Measurements from ENCODE around the gene UBAC2. TPM values are rescaled to one million over a fixed set of nuclear protein-coding genes. Genes with fewer than 3 reads are reported as not detected.
"Not testable (repeated sequence)": the region's sequence is repeated elsewhere in the genome, so short reads cannot be mapped to it uniquely, and the experiment has no call there.

UBAC2 gene
- total and polyA plus RNA-seq, 2 of the 4 experiments (the other 2 are of a cell fraction), result 20.8 to 36.3 TPM

DNA sequence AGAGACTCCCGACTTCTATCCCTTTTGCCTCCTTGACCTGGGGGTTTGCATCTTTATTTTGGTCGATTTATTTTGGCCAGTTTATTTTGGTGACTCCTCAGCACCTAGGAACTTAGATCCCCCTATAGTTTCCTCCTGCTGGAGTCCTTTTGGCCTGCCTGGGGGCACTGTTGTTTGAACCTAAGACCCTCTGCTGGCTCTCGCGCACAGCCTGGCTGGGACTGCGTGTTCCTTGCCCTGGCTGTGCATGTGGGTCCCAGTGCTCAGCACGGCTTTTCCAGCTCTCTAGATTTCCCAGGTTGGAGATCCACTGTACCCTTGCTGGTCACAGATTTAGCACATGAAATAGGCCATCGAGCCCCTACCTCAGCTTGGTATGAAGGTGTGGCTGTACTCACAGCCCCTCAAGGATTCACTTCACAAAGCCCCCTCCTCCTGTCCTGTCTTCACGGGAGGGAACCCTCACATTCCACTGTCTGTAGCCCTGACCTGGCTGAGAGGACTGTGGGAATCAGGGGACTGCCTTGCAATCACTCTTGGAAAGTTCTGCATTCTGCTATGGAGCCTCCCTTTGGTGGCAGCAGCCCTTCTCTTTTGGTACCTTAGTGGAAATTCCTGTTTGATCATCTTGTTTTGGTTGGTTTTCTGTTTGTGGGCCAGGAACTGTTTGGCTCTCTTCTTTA, 8.3 kb downstream of the UBAC2 start (continued):
- TF ChIP-seq RFX5 (IDR thresholded peaks at IDR 0.05; ENCODE audit: low read depth, low read length), result no peak

DNA sequence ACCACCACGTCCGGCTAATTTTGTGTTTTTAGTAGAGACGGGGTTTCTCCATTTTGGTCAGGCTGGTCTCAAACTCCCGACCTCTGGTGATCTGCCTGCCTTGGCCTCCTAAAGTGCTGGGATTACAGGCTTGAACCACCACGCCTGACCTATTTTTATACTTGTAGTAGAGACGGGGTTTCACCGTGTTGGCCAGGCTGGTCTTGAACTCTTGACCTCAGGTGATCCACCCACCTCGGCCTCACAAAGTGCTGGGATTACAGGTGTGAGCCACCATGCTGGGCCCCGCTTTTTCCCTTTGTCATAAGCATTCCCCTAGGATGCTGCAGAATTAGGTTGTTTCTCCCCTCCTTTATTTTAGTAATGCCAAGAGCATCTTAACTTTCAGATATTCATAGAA, 10.0 kb downstream of the UBAC2 start:
- H3K9ac ChIP-seq (ENCODE audit: low read depth, low read length); H2AK9ac ChIP-seq (replicated peaks; ENCODE audit: low read depth, low read length, poor library complexity); H2AK5ac ChIP-seq (ENCODE audit: low read depth, low read length); H2AFZ ChIP-seq (replicated peaks; ENCODE audit: low read length, poor library complexity); H2BK5ac ChIP-seq (ENCODE audit: low read depth, low read length, poor library complexity, severe bottlenecking); H4K8ac ChIP-seq (ENCODE audit: low read depth in 2 of 2, low read length in 2 of 2); H3K56ac ChIP-seq (ENCODE audit: extremely low read depth, insufficient read depth, low read length); ATAC-seq (ENCODE audit: low read depth); H3K27me3 ChIP-seq (ENCODE audit: control insufficient read depth, insufficient read depth, low read length); H3K4me2 ChIP-seq (ENCODE audit: low read depth, low read length); intact Hi-C loops (cut with micrococcal nuclease); H3K27ac ChIP-seq (ENCODE audit: insufficient read depth, low read length); CTCF ChIA-PET; BruUV-seq (replicated peaks); H3K9me3 ChIP-seq (ENCODE audit: control insufficient read depth, insufficient read depth, low read length); in situ Hi-C loops (cut with MboI; ENCODE audit: low sequenced_read_pairs); H3K14ac ChIP-seq (replicated peaks; ENCODE audit: low read depth, low read length); H3K4ac ChIP-seq (ENCODE audit: low read depth, low read length); H2BK120ac ChIP-seq (ENCODE audit: low read depth, low read length); H3K4me3 ChIP-seq (ENCODE audit: insufficient read depth, low read depth, low read length); DNase-seq; H4K5ac ChIP-seq (ENCODE audit: low read depth, low read length); H3K4me1 ChIP-seq (ENCODE audit: control insufficient read depth, insufficient read depth, low read length); H3K36me3 ChIP-seq (ENCODE audit: control insufficient read depth, insufficient read depth, low read length); H3K18ac ChIP-seq (ENCODE audit: low read depth, low read length); POLR2A ChIA-PET (ENCODE audit: unreplicated experiment); dilution Hi-C loops (cut with HindIII; ENCODE audit: low sequenced_read_pairs, unreplicated experiment); H3K9me1 ChIP-seq (ENCODE audit: insufficient read depth, low read length); H2BK20ac ChIP-seq (ENCODE audit: low read depth, low read length); H4K91ac ChIP-seq (ENCODE audit: insufficient read depth, low read depth, low read length); H2BK15ac ChIP-seq (ENCODE audit: low read depth, low read length); H3K23ac ChIP-seq (ENCODE audit: low read depth, low read length): not testable (repeated sequence)
- Histone ChIP-seq H4K20me1 (ENCODE audit: insufficient read depth, low read length) (peaks cover 52% of the 10 kb centered on the region), H3K79me1 (ENCODE audit: low read depth in 1 of 2, low read length in 2 of 2) (peaks cover 33 to 61% of the 10 kb centered on the region in 2 experiments)
- 80% methylated on average over 3 of the region's 9 CpGs; no CpG with 5 or more reads in 1 of the 2 experiments for WGBS, 2 experiments (ENCODE audit: extremely low coverage in 2 of 2, insufficient read length in 1 of 2)

Data from IMR-90 (cell line).